ENCODE data around the gene GARNL3.

DNA sequence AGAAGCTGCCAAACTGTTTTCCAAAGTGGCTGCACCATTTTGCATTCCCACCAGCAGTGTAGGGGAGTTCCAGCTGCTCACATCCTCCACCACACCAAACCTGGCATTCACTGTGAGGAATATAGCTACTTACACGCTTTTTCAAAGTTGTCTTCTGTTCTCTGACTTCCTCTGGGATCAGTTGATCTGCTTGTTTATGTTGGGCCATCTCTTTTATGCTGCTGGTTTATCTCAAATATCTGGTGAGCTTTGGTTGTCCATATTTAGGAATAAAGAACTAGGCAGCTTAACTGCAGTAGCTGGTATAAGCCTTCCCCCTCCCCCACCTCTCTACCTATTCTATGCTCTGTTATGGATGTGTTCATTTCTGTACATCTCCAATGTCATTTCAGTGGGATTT is 151.1 kb downstream of the GARNL3 start:
- TF ChIP-seq POLR2A (IDR thresholded peaks at IDR 0.05) = no peak
- TF ChIP-seq, protein P1, sequence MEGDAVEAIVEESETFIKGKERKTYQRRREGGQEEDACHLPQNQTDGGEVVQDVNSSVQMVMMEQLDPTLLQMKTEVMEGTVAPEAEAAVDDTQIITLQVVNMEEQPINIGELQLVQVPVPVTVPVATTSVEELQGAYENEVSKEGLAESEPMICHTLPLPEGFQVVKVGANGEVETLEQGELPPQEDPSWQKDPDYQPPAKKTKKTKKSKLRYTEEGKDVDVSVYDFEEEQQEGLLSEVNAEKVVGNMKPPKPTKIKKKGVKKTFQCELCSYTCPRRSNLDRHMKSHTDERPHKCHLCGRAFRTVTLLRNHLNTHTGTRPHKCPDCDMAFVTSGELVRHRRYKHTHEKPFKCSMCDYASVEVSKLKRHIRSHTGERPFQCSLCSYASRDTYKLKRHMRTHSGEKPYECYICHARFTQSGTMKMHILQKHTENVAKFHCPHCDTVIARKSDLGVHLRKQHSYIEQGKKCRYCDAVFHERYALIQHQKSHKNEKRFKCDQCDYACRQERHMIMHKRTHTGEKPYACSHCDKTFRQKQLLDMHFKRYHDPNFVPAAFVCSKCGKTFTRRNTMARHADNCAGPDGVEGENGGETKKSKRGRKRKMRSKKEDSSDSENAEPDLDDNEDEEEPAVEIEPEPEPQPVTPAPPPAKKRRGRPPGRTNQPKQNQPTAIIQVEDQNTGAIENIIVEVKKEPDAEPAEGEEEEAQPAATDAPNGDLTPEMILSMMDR (IDR thresholded peaks at IDR 0.05) = no peak
